Fibroblast of skin of abdomen (primary cell): Measurements from ENCODE around the gene AGPS. TPM values are rescaled to one million over a fixed set of nuclear protein-coding genes. Genes with fewer than 3 reads are reported as not detected.
"Not testable (repeated sequence)": the region's sequence is repeated elsewhere in the genome, so short reads cannot be mapped to it uniquely, and the experiment has no call there.

Experiments used
- DNase-seq: peaks from one replicate; pipeline ENCODE4 v3.0.0-alpha.2; 2013
- polyA plus RNA-seq, 2 experiments: library from polyadenylated mRNA; unstranded; fragments of 120-200 nt; gene quantifications; one replicate each; pipeline ENCODE4 v1.2.1, GENCODE V29; 2013; ENCODE audit not compliant: insufficient read length in 2 of 2

Gene AGPS
- 43.9 TPM for polyA plus RNA-seq (2013, experiment 1 of 2; ENCODE audit: insufficient read length)
- 42.4 TPM for polyA plus RNA-seq (2013, experiment 2 of 2; ENCODE audit: insufficient read length)

GRCh38 chr2:177392373-177393202 is at the start of gene AGPS:
TSS of gene AGPS (plus strand) at chr2:177392773. CDS start at chr2:177392790, 17 bp downstream.
- DNase-seq, result peak; percentile 61

- no peak for DNase-seq
Measured at GRCh38 chr2:177343773-177344172, 48.8 kb upstream of the AGPS start.

GRCh38 chr2:177344316-177344715 is 48.3 kb upstream of the AGPS start:
- DNase-seq, result no peak

GRCh38 chr2:177346192-177346591 is 46.4 kb upstream of the AGPS start:
- DNase-seq, result no peak

- no peak for DNase-seq
Measured at GRCh38 chr2:177347570-177347969, 45.0 kb upstream of the AGPS start.

GRCh38 chr2:177348118-177348654 is 44.4 kb upstream of the AGPS start:
- no peak for DNase-seq

GRCh38 chr2:177348733-177349693 is 43.6 kb upstream of the AGPS start:
- DNase-seq, result no peak

- not testable (repeated sequence) for DNase-seq
Measured at GRCh38 chr2:177350624-177351023, 41.9 kb upstream of the AGPS start.

GRCh38 chr2:177351121-177351520 is 41.5 kb upstream of the AGPS start:
- not testable (repeated sequence) for DNase-seq

- DNase-seq, result no peak
Measured at GRCh38 chr2:177352441-177353186, 40.0 kb upstream of the AGPS start.

- DNase-seq, result peak; percentile 61
Measured at GRCh38 chr2:177353187-177353478, 39.4 kb upstream of the AGPS start.

GRCh38 chr2:177354541-177354940 is 38.0 kb upstream of the AGPS start:
- DNase-seq, result not testable (repeated sequence)

GRCh38 chr2:177355874-177356273 is 36.7 kb upstream of the AGPS start:
- peak; percentile 23 for DNase-seq

- DNase-seq, result peak; percentile 29
Measured at GRCh38 chr2:177359836-177360595, 32.6 kb upstream of the AGPS start.

GRCh38 chr2:177362499-177362898 is 30.1 kb upstream of the AGPS start:
- DNase-seq, result no peak

GRCh38 chr2:177363332-177363731 is 29.2 kb upstream of the AGPS start:
- no peak for DNase-seq

- not testable (repeated sequence) for DNase-seq
Measured at GRCh38 chr2:177365764-177366163, 26.8 kb upstream of the AGPS start.

- DNase-seq, result not testable (repeated sequence)
Measured at GRCh38 chr2:177368023-177368422, 24.6 kb upstream of the AGPS start.

- no peak for DNase-seq
Measured at GRCh38 chr2:177379354-177379753, 13.2 kb upstream of the AGPS start.

GRCh38 chr2:177380181-177380580 is 12.4 kb upstream of the AGPS start:
- no peak for DNase-seq

GRCh38 chr2:177383935-177384334 is 8.6 kb upstream of the AGPS start:
- no peak for DNase-seq
